ENCODE results near the gene TAS2R13.

DNA sequence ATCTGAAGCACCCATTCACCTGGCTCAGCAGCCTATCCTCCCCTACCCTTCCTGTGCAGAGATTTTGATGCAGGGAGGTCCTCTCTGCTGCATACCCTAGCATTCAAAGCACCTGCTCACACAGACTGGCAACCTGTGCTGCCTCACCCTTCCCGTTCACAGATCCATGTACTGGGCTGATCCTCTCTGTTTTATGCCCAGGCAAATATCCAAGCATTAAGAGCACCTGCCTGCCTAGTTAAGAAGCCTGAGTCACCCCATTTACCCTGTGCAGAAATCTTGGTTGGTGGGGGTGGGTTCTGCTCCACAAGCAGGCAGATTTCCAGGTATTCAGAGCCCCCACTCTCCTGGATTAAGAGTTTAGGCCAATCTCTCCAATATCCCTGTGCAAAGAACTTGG lies 8.4 kb downstream of the TAS2R13 start:
- no peak for TF ChIP-seq CBX8 (IDR thresholded peaks at IDR 0.05)
- TF ChIP-seq HDAC2 (IDR thresholded peaks at IDR 0.05): no peak
- no peak for TF ChIP-seq MYC (IDR thresholded peaks at IDR 0.05; ENCODE audit: borderline replicate concordance, low read length)
- TF ChIP-seq CEBPB (IDR thresholded peaks at IDR 0.05): no peak

Data from A549 (cell line).